8988T (cell line): ENCODE measurements around the gene SEMA5B.

Source experiments
- DNase-seq: peaks from one replicate; pipeline ENCODE4 v3.0.0; 2011

SEMA5B gene

DNA sequence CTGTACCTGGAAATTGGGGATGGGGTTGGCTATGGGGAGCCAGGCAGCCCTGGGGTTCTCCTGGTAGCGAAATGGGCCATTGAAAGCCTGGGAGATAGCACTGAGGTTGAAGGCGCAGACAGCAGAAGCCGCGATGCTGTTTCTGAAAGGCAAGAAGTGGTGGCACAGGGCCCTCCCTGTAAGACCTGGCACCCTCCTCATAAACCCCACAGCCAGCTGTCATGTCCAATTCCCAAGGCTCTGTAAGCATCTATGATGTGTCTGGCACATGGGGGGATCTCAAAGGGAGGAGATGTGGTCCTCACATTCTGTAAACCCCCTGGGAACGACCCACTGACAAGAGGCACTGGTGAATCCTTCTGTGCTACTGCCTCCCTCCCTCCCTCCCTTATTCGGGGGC, 104.0 kb downstream of the SEMA5B start:
- DNase-seq: no peak

DNA sequence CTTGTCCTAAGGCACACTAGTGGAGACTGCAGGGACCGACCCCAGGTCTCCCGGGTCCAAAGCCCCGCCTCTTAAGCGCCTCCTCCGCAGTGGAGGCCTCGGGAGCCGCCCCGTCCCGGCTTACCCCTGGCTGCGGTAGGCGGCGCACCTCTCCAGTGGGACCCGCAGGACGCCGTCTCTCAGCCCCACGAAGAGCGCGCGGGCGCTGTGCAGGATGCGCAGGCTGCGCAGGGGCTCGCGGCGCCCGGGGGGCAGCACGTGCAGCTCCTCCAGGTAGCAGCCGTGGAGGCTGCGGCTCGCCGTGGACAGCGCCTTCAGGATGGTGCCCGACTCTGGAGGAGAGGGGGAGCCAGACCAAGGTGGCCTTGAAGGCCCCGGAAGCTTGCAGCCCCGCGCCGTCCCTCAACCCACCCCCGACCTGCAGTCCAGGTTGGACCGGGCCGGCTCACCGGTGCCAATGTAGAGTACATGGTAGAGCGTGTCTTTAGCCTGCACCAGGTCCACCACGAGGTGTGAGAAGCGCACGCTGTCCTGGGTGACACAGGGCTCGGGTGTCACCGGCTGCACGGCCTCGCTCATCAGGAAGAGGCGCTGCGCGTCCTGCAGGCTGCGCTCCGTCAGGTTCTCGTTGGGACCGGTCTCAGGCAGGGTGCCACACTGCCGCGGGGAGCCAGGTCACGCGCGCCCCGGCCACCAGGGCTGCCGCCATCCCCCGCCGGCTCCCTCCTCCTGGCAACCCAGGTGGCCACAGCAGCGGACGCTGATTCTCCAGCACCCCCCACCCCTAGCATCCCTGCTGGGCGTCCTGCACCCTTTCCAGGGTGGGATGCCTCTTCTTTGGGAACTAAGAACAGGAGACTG, 105.5 kb downstream of the SEMA5B start:
- no peak for DNase-seq

DNA sequence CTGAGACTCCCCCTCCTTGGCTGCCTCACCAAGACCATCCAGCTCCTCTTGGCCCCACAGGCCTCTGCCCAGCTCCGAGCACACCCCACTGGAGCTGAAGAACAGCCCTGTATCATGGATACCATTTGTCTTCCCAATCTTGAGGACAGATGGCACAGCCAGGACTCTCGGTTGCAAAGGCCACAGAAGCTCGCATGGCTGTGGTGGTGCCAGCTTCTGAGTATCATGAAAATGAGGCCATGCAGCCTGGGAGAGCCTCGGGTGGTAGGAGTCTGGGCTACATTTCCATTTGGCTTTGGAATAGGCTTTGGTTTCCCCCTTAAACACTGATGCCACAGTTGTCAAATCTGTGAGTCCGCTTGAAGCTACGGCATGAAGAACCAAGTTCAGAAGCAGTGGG, 106.6 kb downstream of the SEMA5B start:
- peak; percentile 4 for DNase-seq

DNA sequence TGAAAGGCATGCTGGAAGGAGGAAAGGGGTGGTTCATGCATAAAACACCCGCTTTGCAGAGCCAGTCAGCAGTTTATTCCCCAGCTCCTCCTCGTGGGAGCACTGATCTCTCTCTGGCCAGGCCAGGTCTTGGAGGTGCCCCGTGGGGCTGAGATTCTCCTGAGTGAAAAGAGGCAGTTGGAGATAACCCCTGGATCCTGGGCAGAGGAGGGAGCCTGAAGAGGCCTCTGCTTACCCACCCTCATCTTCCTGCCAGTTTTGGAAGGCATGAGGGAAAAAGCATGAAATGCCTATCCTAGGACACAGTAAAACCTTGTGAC, 108.3 kb downstream of the SEMA5B start:
- peak; percentile 15 for DNase-seq

DNA sequence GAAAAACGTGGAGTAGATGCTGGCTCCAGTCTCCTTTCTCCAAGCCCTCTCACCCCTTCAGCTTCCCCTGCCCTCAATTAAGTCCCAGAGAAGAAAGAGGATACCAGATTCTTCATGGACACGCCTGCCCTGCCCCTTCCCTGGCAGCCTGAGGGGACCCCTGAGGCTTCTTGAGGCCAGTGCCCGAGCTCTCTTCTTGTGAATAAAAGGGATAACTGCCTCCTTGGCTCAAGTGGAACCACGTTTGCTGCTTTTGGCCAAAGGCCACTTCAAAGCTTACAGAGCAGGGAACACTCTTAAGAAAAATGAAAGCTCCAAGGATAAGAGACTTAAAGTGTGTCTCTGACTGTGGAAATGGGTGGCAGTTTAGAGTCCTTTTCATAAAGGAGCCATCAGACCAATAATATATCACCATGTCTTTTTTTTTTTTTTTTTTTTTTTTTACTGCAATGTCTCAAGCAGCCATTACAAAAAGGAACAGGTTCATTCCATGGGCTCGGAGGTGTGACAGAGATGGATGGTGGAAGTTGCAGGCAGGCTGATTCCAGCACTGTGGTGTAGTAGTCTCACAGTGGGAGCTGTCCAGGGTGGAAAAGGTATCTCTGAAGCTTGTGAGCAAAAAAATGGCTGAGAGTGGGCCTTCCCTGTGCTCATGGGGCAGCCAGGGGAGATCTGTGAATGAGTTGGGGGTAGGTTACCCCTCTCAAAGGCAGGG, 108.8 kb downstream of the SEMA5B start:
- peak; percentile 18 for DNase-seq

DNA sequence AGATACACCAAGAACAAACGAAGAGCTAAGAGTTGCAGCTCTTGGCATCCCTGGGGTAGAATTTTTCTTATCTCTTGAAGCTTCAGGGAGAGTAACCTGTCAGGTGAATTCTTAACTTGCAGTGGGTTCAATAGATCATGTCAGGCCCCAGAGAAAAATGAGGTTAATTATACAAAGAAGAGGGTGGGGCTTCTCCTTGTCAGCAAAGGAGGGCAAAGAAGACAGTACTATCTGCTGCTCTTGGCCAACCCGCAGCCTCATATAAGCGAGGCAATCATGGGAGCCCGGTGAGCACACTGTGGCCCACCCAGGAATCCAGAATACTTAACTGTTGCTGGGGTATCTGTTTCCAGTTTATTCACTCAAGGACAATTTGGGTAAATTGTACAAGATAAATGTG, 110.2 kb downstream of the SEMA5B start:
- DNase-seq: peak; percentile 11

DNA sequence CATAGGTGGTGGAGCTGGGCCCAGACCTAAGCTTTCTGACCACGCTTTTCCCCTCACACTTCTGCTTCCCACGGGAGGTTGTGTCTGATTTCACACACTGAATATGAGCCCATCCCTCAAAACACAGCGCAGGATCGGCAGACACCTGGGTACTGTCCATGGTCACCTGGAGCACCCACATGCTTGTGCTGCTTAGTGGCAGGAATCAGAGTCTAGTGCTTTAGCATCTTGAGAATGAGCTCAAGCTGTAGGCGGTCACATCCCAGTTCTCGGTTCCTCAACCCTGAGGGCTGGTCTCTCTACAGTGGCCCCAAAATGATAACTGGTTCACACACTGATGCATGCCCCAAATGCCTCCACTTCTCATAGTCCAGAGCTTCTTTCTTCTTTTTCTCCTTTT, 111.0 kb downstream of the SEMA5B start:
- DNase-seq: peak; percentile 5

DNA sequence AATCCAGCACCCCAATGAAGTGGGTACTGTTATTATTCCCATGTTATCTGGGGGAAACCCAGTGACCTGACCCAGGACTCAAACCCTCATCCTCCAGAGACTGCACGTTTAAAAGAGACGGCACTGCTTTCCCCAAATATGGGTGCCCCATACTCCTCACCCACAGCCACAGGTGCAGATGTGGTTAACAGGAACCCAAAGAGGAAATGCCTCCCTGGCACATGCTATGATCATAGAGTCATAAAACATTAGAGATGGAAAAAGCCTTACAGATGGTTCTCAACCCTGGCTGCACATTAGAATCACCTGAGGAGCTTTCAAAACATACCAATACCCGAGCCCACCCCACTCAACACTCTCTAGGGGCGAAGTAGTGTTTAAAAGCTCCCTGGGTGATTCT, 111.5 kb downstream of the SEMA5B start:
- DNase-seq: peak; percentile 7

DNA sequence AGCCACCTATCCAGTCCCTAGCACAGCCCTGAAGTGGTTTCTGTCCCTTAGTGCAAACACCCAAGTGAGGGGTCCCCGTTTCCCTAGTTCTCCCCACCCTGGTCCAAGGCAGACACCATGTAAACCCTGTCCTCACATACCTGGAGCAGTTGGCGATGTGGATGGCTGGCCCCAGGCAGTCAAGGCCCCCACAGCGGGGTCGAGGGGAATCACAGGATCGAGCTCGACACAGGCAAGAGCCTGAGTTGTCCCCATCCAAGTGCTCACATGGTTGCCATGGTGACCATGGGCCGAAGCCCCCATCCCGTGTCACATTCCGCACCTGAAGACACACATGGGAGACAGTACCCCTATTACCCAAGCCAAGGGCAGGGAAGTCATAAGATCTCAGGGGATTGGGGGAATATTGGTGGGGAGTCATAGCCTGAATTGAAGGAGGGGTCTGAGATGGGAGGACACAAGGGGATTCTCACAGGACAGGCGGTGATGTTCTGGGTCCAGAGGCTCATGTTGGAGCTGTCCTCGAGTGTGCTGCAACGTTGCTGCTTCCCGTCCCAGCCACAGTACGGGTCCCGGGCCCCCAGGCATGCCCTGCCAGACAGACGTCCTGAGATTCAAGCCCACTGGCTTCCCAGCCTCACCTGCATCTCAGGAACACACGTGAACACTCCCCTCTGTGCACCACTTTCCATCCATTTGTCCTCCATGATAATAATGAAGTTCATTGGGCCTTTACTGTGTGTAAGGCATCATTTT, 112.1 kb downstream of the SEMA5B start:
- peak; percentile 7 for DNase-seq

DNA sequence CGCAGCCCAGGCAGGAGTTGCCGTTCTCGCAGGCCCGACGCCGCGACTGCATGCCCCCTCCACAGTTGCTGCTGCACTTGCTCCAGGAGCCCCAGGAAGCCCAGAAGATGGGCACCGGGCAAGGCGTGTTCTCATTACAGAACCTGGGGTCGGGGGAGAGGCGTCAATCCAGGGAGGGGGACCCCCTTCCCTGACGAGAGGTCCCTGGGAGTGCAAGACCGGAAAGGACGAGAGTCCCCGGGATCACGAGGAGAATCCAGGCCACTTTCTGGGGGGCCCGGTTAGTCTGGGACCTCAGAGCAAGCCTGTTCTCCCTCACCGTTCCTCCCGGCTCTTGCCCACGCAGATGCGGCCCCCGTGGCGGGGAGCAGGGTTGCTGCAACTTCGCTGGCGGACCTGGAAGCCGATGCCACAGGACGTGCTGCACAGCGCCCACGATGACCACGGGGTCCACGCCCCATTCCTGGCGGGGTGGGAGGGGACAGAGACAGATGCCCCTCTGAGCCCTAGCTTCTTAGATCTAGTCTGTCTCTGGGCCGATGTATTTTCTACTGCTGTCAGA, 113.9 kb downstream of the SEMA5B start:
- peak; percentile 14 for DNase-seq

DNA sequence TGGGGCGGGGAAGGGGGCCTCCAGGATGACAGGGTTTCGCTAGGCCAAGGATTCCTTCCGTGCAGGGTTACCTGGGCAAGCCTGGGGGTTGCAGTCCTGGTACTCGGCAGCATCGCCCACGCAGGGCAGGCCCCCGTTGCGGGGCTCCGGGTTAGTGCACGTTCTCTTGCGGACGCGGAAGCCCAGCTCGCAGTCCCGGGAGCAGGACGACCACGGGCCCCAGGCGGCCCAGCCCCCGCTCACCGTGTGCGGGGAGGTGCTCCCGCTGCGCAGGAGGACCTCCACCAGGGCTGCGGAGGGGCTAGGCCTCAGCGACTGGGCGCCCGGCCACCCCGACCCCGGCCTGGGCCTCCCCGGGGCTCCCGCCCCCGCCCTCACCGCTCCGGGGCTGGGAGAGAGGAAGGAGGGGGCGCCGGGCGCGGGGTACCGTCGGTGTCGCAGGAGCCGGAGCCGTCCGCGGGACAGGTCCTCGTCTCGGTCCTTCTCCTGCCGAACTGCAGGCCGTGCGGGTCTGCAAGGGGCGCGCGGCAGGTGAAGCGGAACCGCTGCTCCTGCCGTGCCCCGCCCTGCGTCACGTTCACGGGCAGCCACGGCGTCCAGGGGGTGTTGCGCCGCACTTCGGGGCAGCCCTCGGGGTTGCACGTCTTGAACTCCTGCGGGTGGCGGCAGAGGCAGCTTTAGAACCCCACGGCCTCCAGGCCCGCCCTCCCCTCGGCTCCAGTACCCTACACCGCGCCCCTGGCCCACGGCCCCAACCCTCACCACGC, 114.6 kb downstream of the SEMA5B start:
- peak; percentile 4 for DNase-seq

DNA sequence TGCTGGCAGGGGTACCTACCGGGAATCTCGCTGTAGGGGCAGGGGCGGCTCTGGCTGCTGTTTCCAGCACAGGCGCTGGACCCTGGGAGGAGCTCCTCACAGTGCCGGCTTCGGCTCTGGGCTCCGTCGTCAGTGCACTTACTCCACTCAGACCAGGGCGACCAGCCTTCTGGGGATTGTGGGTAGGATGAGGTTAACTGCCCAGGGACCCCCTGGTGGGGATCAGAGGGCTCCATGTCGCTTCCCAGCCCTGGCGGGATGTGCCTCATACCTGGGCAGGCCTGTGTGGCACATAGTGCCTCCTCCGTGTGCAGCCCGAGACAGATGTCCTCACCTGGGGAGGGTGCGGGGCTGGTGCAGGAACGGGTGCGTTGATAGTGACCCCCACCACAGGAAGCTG, 115.7 kb downstream of the SEMA5B start:
- no peak for DNase-seq

DNA sequence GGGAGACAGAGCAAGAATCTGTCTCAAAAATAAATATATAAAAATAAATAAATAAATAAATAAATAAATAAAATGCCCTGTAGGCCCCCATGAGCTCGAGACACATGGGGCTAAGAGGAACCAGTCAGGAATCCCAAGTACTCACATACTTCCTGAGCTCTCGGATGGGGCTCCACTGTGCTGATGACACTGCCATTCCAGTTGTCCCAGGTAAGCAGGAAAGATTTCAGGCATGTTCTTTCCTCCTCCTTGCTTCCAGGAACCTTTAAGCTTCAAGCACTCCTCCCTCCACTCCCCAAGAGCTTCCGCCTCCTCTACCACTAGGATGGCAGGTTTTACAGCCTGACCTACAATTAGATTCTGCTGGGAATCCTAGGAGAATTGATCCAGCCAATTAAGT, 119.3 kb downstream of the SEMA5B start:
- no peak for DNase-seq

DNA sequence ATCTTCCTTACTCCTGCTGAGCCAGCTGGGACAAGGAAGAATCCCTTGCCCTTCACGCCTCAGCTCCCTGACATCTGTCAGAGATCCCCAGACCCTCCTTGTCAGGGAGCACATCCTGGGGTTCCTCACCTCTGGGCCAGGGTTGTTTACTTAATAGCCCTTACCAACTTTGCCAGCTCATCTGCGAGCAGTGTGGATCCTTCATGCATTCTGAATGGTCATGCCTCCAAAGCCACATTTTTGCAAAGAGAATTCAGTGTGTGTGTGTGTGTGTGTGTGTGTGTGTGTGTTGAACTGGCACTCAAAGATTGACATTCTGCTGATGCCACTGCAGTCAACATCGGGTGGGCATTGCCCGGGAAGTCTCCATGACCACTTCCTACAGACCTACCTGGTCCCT, 120.1 kb downstream of the SEMA5B start:
- no peak for DNase-seq

DNA sequence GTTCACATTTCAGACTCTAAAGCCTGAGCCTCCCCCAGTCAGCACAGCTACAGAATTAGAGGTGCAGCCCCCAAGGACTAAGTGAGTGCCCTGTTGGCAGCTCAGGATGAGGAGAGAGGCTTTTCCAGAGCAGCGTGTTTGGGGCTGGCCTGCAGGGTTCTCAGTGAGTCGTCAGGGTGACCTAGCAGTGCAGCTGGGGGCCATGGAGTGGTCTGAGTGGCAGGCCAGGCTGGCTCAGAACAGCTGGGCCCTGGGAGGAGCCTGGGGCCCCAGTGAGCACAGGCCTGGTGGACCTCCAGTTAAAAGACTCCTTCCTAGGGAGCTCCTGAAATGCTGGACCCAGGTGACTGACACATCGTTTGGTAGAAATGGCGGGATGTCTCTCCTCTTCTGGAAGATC, 124.4 kb downstream of the SEMA5B start:
- no peak for DNase-seq

DNA sequence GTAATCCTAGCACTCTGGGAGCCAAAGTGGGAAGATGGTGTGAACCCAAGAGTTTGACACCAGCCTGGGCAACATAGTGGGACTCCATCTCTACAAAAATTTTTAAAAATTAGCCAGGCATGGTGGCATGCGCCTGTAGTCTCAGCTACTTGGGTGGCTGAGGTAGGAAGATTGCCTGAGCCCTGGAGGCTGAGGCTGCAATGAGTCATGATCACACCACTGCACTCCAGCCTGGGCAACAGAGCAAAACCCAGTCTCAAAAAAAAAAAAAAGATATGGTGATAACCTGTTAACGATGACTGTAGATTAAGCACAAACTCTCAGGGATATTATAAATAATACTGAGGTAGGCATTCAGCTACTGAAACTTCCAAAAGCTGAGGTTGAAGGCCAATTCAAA, 125.2 kb downstream of the SEMA5B start:
- no peak for DNase-seq

DNA sequence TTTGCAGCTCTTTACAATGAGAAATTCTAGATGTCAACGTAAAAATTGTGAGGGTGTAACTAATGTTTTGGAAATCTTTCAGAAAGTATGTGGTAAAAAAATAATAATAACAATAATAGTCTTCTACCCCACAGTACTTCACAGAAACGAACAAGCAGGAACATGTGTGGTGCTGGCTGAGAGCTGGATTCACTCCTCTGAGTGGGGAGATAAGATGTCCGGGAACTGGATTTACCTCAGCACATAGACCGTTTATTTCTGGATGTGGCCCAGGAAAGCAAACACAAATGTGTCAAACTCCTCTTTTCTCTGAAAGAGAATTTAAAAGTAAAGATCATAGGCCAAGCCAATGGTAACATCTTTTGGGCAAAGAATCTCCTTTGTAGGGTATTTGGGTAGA, 129.3 kb downstream of the SEMA5B start:
- DNase-seq: no peak

DNA sequence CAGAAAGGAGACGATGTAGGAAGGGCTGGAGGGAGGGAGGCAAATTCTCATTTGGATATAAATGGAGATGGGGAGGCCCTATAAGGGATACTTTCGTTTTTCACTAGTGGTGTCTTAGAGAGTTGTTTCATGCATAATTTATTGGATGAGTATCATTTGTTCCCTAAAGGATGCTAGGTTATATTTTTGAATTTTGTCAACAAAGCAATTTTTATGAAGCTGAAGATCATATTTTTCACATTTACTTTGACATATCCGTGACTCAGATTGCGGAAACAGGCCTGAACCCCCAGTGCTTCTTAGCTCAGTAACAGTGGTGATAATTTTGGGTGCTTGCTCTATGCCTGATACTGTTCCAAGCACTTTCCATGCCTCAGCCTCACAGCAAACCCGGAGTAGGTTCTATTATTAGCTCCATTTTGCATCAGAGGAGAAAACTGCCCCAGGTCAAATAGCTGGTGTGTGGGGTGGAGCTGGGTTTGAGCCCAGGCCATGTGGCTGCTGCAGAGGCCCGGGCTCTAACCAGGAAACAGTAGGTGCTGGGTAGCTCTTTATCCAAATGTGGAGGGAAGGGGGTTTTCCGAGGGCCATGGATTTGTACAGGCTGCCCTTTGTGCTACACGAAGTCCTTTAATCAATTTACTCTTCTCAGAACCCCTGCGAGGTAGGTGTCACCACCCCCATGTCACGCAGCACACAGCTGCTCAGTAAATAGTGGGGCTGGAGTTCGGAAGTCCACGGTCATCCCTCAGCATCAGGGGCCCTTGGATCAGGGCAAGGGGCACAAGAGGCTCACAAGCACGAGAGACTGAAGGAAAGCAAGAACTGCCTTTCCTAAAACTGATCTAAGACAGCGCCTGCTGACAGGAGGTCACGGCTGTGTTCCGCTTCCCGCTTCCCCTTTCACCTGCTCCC, 133.6 kb downstream of the SEMA5B start:
- DNase-seq: no peak

DNA sequence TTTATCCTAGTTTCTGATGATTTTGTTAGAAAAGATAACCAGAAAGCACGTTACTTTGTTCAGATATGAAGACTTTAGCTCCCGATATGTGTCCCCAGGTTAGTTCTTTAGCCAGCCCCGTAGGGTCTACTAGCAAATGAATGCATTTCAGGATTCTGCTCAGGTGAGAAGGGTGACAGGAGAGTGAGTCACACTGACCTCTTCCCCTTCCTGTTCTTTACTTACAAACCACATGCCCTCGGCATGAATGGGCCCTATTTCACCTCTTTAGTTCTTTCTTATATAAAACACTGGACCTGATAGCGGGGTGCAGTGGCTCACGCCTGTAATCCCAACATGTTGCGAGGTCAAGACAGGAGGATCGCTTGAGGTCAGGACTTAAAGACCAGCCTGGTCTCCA, 134.3 kb downstream of the SEMA5B start:
- no peak for DNase-seq

DNA sequence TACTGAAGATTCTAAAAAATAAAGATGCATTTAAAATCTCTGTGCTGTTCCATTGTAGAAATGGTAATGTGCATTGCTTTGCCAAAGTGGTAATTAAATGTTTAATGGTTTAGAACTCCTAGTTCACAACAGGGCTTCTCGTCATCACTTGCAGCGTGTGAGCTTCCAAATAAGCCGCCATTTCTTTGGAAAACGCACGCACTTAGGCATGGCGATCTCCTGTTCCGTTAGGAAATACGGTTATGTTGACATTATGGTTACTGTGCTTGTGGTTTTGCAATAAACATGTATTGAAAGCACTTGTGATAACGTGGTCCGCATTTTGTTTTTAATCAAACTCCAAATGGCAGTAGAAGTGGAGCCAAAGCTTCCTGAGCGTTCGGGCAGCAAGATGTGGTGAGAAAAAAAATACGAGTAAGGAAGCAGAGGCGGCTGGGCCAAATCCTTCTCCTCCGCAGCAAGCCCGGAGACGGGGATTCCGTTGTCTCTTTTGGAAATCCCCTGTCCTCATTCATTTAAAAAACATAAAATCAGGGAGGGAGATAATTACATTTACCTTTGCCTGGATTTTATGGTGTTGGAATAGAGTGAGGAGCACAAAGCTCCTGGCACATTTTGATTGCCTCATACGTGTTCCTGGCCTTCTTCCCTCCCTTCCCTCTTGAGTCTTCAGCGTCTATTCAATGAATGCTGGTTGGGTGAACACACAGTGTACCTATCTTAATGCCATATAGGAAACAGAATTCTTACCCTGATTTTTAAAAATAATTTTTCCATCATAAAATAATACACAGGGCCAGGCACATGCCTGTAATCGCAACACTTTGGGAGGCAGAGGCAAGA, 135.2 kb downstream of the SEMA5B start:
- DNase-seq: no peak
